Esophagus mucosa (tissue), 1 donor: ENCODE results near the gene MAD1L1. TPM values are rescaled to one million over a fixed set of nuclear protein-coding genes. Genes with fewer than 3 reads are reported as not detected.

Source experiments
- ATAC-seq: fragments of 200-7000 bp; cut with Tn5 transposase; one replicate; pipeline ENCODE4 v1.9.1; 2020
- total RNA-seq: library from RNA; stranded (reverse); gene quantifications from one replicate; pipeline ENCODE4 v1.2.4, GENCODE V29; 2023
- donor health status: DM: yes; HTN: yes; CAD: no.

MAD1L1 gene
- total RNA-seq, 1 donor from 2014 or later = 23.7 TPM

- ATAC-seq = peak; percentile 25
Measured at GRCh38 chr7:1922071-1922869, 310.5 kb downstream of the MAD1L1 start.

- ATAC-seq = no peak
Measured at GRCh38 chr7:1920881-1921280, 311.9 kb downstream of the MAD1L1 start.

- ATAC-seq = no peak
Measured at GRCh38 chr7:1920266-1920681, 312.5 kb downstream of the MAD1L1 start.

GRCh38 chr7:1919539-1920265 is 313.0 kb downstream of the MAD1L1 start:
- ATAC-seq = no peak

GRCh38 chr7:1918881-1919525 is 313.7 kb downstream of the MAD1L1 start:
- no peak for ATAC-seq

GRCh38 chr7:1918063-1918645 is 314.6 kb downstream of the MAD1L1 start:
- no peak for ATAC-seq

- no peak for ATAC-seq
Measured at GRCh38 chr7:1917221-1918062, 315.3 kb downstream of the MAD1L1 start.

GRCh38 chr7:1916601-1916970 is 316.2 kb downstream of the MAD1L1 start:
- no peak for ATAC-seq

- ATAC-seq = no peak
Measured at GRCh38 chr7:1915956-1916600, 316.7 kb downstream of the MAD1L1 start.

GRCh38 chr7:1915326-1915725 is 317.4 kb downstream of the MAD1L1 start:
- no peak for ATAC-seq

- no peak for ATAC-seq
Measured at GRCh38 chr7:1914743-1915142, 318.0 kb downstream of the MAD1L1 start.

GRCh38 chr7:1914321-1914720 is 318.4 kb downstream of the MAD1L1 start:
- no peak for ATAC-seq

GRCh38 chr7:1913466-1914282 is 319.1 kb downstream of the MAD1L1 start:
- no peak for ATAC-seq

GRCh38 chr7:1912593-1913465 is 319.9 kb downstream of the MAD1L1 start:
- ATAC-seq = no peak

- ATAC-seq = no peak
Measured at GRCh38 chr7:1911571-1911970, 321.2 kb downstream of the MAD1L1 start.

GRCh38 chr7:1910827-1911226 is 321.9 kb downstream of the MAD1L1 start:
- ATAC-seq = no peak

GRCh38 chr7:1910081-1910685 is 322.6 kb downstream of the MAD1L1 start:
- no peak for ATAC-seq

GRCh38 chr7:1909476-1909875 is 323.3 kb downstream of the MAD1L1 start:
- no peak for ATAC-seq

- ATAC-seq = no peak
Measured at GRCh38 chr7:1908823-1909420, 323.8 kb downstream of the MAD1L1 start.
